ENCODE measurements around the gene SPOP.

SPOP gene

DNA sequence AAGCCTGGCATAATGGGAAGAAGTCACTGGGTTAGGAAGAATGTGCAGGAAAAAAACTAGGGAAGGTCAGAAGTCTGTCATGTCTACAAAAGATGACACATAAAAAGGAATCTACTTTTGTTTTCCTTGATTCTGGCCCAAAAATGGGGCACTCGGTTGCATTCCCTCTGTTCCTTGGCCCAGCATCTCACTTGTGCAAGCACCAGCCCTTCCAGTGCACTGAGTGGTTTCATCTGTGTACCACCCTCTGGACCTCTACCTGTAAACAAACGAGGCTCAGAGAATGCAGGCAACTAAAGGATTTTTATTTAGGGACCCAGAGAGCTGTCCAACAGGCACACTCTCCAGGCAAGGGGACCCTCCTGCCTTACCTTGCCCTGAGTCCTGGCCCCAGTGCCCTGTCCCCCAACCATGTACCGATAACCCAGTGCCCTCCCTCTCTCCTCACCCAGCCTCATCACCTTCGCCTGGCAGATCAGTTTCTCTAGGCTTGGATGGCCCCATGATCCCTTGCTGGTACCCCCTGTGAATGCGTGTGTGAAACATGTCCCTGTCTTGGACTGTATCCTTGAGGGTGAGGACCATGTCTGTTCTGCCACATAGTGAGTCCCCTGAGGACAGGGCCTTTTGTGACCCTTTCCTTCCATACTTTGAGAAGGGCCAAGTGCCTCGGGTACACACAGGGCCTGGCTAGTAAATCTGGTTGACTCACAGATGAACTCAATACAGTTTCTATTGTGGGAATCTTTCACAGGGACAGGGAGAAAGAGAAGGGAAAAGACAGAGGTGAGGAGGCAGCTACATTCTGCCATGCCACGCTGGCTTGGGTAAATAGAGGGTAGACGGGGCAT, 88.9 kb downstream of the SPOP start:
- TF ChIP-seq, protein P1, sequence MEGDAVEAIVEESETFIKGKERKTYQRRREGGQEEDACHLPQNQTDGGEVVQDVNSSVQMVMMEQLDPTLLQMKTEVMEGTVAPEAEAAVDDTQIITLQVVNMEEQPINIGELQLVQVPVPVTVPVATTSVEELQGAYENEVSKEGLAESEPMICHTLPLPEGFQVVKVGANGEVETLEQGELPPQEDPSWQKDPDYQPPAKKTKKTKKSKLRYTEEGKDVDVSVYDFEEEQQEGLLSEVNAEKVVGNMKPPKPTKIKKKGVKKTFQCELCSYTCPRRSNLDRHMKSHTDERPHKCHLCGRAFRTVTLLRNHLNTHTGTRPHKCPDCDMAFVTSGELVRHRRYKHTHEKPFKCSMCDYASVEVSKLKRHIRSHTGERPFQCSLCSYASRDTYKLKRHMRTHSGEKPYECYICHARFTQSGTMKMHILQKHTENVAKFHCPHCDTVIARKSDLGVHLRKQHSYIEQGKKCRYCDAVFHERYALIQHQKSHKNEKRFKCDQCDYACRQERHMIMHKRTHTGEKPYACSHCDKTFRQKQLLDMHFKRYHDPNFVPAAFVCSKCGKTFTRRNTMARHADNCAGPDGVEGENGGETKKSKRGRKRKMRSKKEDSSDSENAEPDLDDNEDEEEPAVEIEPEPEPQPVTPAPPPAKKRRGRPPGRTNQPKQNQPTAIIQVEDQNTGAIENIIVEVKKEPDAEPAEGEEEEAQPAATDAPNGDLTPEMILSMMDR (conservative IDR thresholded peaks at IDR 0.05; ENCODE audit: low read depth, low read length), result no peak
- no peak for DNase-seq (ENCODE audit: low read depth)
- no peak overlapping the region for H3K4me3 ChIP-seq (ENCODE audit: low read depth, low read length)

DNA sequence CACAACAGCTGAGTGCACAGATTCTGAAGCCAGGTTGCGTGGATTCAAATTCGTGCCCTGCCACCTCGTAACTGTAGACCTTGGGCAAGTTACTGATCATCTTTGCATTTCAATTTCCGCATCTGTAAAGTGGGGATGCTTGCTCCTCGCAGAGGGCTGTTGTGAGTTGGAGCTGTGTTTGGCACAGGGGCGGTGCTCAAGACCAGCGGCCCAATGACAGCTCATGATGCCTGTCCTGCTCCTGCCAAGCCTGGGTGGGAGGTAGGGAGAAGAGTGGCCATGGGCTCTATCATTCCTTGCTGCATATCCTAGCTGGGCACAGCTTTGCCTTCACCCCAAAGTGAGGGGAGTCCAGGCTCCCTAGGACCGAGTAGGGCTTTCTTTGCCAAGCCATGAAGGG, 89.6 kb downstream of the SPOP start:
- no peak overlapping the region for H3K4me3 ChIP-seq (ENCODE audit: low read depth, low read length)
- TF ChIP-seq, protein P1 (conservative IDR thresholded peaks at IDR 0.05; ENCODE audit: low read depth, low read length), result no peak
- no peak for DNase-seq (ENCODE audit: low read depth)

DNA sequence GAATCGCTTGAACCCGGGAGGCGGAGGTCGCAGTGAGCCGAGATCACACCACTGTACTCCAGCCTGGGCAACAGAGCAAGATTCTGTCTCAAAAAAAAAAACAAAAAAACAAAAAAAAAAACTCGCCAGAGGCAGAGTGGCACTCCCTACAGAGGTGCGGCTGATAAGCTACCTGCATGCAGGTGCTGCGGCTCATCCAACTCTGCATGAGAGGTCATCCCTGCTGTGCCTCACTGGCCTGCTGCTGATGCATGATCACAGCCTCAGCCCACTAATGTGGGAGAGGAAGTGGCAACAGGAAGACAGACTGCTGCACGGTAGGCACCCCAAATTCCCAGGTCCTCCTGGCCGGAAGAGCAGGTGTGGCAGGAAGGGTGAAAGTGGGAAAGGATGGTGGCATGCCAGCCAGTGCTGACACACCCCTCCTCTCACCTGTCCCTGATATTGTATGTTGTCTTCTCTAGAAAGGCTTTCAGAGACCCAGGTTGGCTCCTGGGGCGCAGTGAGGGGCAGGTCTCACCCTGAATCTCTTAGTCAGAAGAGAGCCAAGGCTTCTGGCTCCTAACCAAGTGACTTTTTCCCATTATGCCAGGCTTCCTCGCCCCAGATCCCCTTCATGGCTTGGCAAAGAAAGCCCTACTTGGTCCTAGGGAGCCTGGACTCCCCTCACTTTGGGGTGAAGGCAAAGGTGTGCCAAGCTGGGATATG, 90.4 kb downstream of the SPOP start:
- TF ChIP-seq, protein P1 (conservative IDR thresholded peaks at IDR 0.05; ENCODE audit: low read depth, low read length), result no peak
- H3K4me3 ChIP-seq (ENCODE audit: low read depth, low read length), result no peak overlapping the region
- no peak for DNase-seq (ENCODE audit: low read depth)

DNA sequence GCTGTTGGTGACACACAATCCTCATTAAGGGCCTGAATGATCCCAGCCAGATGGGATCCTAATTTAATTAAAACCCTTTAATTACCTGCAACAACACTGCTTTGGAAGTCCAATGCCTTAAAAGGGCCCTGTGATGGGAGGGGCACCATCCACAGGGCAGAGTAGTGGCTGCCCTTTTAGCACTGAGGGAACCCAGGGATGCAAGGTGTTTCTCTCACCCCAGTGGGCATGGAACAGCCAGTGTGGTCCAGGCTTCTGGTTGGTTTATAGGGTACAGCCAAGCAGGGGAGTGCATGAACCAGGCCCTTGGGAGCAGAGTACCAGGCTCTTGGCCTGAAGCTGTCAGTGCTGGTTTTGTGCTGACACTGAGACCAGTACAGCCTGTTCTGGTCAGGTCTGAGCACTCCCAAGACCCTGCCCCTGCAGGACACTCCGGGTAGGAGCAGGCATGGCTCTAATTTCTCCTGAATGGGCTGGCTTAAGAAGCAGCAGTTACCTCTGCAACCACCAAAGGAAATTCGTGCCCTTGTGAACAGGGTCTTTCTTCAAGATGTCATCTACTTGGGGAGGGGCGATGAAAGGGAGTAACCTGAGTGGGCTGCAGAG, 92.4 kb downstream of the SPOP start:
- H3K4me3 ChIP-seq (ENCODE audit: low read depth, low read length), result no peak overlapping the region
- TF ChIP-seq, protein P1 (conservative IDR thresholded peaks at IDR 0.05; ENCODE audit: low read depth, low read length), result peak; percentile 49
- peak; percentile 47 for DNase-seq (ENCODE audit: low read depth)

DNA sequence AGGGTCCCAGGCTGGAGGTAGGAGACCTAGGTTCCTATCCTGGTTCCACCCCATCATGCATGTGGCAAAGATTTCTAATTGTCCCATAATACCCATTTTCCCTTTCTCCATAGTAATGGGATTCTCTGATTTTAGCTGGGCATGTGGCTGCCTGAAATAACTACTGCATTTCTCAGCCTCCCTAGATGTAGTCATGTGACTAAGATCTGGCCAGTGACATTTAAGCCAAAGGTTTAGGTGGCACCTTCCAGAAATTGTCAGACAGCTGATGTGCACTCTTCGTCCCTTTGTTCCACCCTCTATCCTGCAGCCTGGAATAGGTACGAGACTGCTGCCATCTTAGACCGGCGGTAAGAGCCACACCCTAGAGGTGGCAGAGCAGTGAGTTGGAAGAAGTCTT, 94.0 kb downstream of the SPOP start:
- no peak overlapping the region for H3K4me3 ChIP-seq (ENCODE audit: low read depth, low read length)
- TF ChIP-seq, protein P1 (conservative IDR thresholded peaks at IDR 0.05; ENCODE audit: low read depth, low read length), result no peak
- no peak for DNase-seq (ENCODE audit: low read depth)

DNA sequence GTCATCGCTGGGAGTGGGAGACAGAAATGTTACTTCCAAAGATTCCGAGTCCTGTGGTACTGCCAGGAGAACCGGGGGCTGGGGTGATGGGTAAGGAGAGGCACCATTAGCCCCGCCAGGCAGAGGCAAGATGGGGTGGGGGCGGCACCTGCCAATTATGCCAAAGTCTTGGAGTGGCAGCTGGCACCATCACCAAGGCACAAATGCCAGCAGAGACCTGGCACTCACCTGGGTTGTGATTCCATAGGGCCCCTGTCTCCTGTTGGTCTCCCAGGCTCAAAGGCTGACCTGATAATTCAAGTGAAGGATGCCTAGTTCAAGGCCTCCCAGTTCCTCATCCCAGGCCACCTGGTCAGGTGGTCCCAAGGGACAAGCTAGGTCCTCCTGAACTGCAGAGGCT, 94.7 kb downstream of the SPOP start:
- no peak for DNase-seq (ENCODE audit: low read depth)
- no peak overlapping the region for H3K4me3 ChIP-seq (ENCODE audit: low read depth, low read length)
- TF ChIP-seq, protein P1 (conservative IDR thresholded peaks at IDR 0.05; ENCODE audit: low read depth, low read length), result no peak

Data from choroid plexus epithelial cell (primary cell).